Measurements from ENCODE around the gene NDUFAF2.

DNA sequence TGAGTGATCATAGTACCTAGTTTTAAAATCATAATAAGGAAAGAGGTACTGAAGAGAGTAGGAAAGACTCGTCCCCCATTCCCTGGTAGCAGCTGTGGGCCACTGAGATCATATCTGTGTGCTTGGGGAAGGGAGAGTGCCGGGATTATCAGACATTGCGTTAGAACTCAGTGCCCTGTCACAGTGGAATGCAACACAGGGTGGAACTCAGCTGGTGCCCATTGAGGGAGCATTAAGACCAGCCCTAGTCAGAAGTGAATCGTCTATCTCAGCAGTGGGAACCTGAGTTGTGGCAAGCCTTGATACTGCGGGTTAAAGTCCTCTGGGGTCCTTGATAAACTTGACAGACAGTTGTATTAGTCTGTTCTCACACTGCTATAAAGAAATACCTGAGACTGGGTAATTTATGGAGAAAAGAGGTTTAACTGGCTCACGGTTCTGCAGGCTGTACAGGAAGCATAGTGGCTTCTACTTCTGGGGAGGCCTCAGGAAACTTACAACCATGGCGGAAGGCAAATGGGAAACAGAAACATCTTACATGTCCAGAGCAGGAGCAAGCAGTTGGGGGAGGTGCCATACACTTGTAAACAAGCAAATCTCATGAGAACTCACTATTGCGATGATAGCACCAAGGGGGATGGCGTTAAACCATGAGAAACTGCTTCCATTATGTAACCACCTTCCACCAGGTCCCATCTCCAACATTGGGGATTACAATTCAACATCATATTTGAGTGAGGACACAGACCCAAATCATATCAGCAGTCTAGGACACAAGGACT is 33.1 kb downstream of the NDUFAF2 start:
- TF ChIP-seq, protein P1, sequence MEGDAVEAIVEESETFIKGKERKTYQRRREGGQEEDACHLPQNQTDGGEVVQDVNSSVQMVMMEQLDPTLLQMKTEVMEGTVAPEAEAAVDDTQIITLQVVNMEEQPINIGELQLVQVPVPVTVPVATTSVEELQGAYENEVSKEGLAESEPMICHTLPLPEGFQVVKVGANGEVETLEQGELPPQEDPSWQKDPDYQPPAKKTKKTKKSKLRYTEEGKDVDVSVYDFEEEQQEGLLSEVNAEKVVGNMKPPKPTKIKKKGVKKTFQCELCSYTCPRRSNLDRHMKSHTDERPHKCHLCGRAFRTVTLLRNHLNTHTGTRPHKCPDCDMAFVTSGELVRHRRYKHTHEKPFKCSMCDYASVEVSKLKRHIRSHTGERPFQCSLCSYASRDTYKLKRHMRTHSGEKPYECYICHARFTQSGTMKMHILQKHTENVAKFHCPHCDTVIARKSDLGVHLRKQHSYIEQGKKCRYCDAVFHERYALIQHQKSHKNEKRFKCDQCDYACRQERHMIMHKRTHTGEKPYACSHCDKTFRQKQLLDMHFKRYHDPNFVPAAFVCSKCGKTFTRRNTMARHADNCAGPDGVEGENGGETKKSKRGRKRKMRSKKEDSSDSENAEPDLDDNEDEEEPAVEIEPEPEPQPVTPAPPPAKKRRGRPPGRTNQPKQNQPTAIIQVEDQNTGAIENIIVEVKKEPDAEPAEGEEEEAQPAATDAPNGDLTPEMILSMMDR (IDR thresholded peaks at IDR 0.05; ENCODE audit: low read depth, low read length) = no peak
- TF ChIP-seq EZH2phosphoT487 (IDR thresholded peaks at IDR 0.05; ENCODE audit: low read depth) = no peak
